HEK293 (cell line): Measurements from ENCODE around the gene LRP1.

ENCODE experiments used
- BCL11A ChIP-seq: fragments of 450-650 bp; formaldehyde crosslinking; IDR thresholded peaks from 2 replicates; pipeline ENCODE4 v1.5.1; 2016; ENCODE audit warnings: low read depth, missing biosample characterization, missing genetic modification characterization
- CTCF ChIP-seq: fragments of 450-650 bp; formaldehyde crosslinking; IDR thresholded peaks from 2 replicates; pipeline ENCODE4 v1.5.1; 2016; ENCODE audit warnings: missing biosample characterization, missing genetic modification characterization
- GLI2 ChIP-seq: fragments of 450-650 bp; formaldehyde crosslinking; IDR thresholded peaks from 2 replicates; pipeline ENCODE4; 2017; ENCODE audit warnings: missing biosample characterization, missing genetic modification characterization, low read depth, borderline replicate concordance
- REST ChIP-seq: fragments of 450-650 bp; formaldehyde crosslinking; IDR thresholded peaks from 2 replicates; pipeline ENCODE4 v1.5.1; 2016; ENCODE audit warnings: missing biosample characterization, missing genetic modification characterization
- ZNF274 ChIP-seq, 2 experiments: fragments of 200-500 bp in 1 of 2; fragments of 450-650 bp in 1 of 2; sonication (Bioruptor generic) in 1 of 2; formaldehyde crosslinking in 1 of 2; IDR thresholded peaks; 2 replicates each; pipeline versions ENCODE4 v1.5.1 to v1.6.1; 2014 to 2016; ENCODE audit warnings: borderline replicate concordance in 1 of 2, inconsistent platforms in 1 of 2, low read length in 1 of 2, missing biosample characterization in 1 of 2, missing genetic modification characterization in 1 of 2
- ZNF558 ChIP-seq: fragments of 450-650 bp; formaldehyde crosslinking; IDR thresholded peaks from 2 replicates; pipeline ENCODE4 v1.5.1; 2016; ENCODE audit warnings: missing biosample characterization, missing genetic modification characterization
- ZNF792 ChIP-seq: fragments of 450-650 bp; formaldehyde crosslinking; IDR thresholded peaks from 2 replicates; pipeline ENCODE4 v1.5.1; 2016; ENCODE audit warnings: missing biosample characterization, missing genetic modification characterization
- ZSCAN4 ChIP-seq: fragments of 450-650 bp; formaldehyde crosslinking; IDR thresholded peaks from 2 replicates; pipeline ENCODE4 v1.5.1; 2017; ENCODE audit warnings: missing biosample characterization, missing genetic modification characterization

GRCh38 chr12:57090490-57090889 lies 37.8 kb upstream of the LRP1 start:
- TF ChIP-seq ZNF558 (tag by site-specific recombination) = no peak
- no peak for TF ChIP-seq GLI2
- TF ChIP-seq CTCF = no peak
- no peak for TF ChIP-seq REST (tag by site-specific recombination)
- no peak for TF ChIP-seq ZSCAN4 (tag by site-specific recombination)
- no peak for TF ChIP-seq BCL11A
- no peak for TF ChIP-seq ZNF274 (IDR thresholded peaks at IDR 0.05; ENCODE audit: low read length)
- TF ChIP-seq ZNF274 (tag by site-specific recombination; IDR thresholded peaks at IDR 0.05; ENCODE audit: borderline replicate concordance) = no peak
- TF ChIP-seq ZNF792 (tag by site-specific recombination) = no peak
